Right lobe of liver (tissue), 6 donors: Measurements from ENCODE around the gene UTP14C. TPM values are rescaled to one million over a fixed set of nuclear protein-coding genes. Genes with fewer than 3 reads are reported as not detected.
A peak's percentile ranks its signal among the peaks of the same experiment; 100 is the strongest.

Experiments
- ATAC-seq, 4 donors: fragments of 200-7000 bp; cut with Tn5 transposase; one replicate each; pipeline ENCODE4 v1.9.1; 2020; ENCODE audit warnings: mild to moderate bottlenecking in 4 of 4, moderate library complexity in 4 of 4
- DNase-seq, 3 donors: peaks; one replicate each; pipeline ENCODE4 v3.0.0-alpha.2; 2020
- H3K27ac ChIP-seq, 3 donors: fragments of 200-600 bp; one replicate each; pipeline ENCODE4 v1.8.0; 2022
- H3K27me3 ChIP-seq, 2 donors: fragments of 200-600 bp; one replicate each; pipeline ENCODE4 v1.8.0; 2022
- H3K36me3 ChIP-seq, 4 donors: fragments of 200-600 bp; sonication (generic) in 1 of 4; one replicate each; pipeline versions ENCODE4 v1.5.1 to v1.8.0; 2017 to 2022; ENCODE audit warnings: control low read depth in 1 of 4
- H3K4me1 ChIP-seq, 4 donors: fragments of 200-600 bp; sonication (generic) in 1 of 4; one replicate each; pipeline versions ENCODE4 v1.5.1 to v1.8.0; 2017 to 2022; ENCODE audit warnings: control low read depth in 1 of 4
- H3K4me3 ChIP-seq, 3 donors: fragments of 200-600 bp; one replicate each; pipeline ENCODE4 v1.8.0; 2022
- H3K9me3 ChIP-seq, 4 donors: fragments of 200-600 bp; sonication (generic) in 1 of 4; one replicate each; pipeline versions ENCODE4 v1.5.1 to v1.8.0; 2017 to 2022; ENCODE audit warnings: control low read depth in 1 of 4
- CTCF ChIP-seq, 4 donors: fragments of 200-600 bp in 3 of 4; fragments of 450-650 bp in 1 of 4; IDR thresholded peaks; one replicate each; pipeline versions ENCODE4 v1.5.1 to v1.8.0; 2016 to 2022; ENCODE audit warnings: antibody characterized with exemption in 4 of 4, mild to moderate bottlenecking in 2 of 4
- POLR2A ChIP-seq: fragments of 450-650 bp; IDR thresholded peaks from one replicate; pipeline ENCODE4 v1.6.1; 2017; ENCODE audit warnings: antibody characterized with exemption, mild to moderate bottlenecking
- WGBS: methylation state at CpG from one replicate; pipeline ENCODE4 v1.1.6; 2018; ENCODE audit warnings: low coverage, low lambda C conversion rate; ENCODE audit not compliant: insufficient coverage; ENCODE audit errors: missing lambda C conversion rate; 5-methylcytosine and 5-hydroxymethylcytosine counted together
- intact Hi-C, 2 donors: fragments of 100-400 bp; cut with DNase I; formaldehyde crosslinking; loops; one replicate each; pipeline versions ENCODE4 v1.11.2 to v1.14.1; 2022
- total RNA-seq, 6 experiments: library from RNA; depleted of rRNA in 2 of 6; stranded (reverse); fragments of >200 nt in 2 of 6; fragmentation: NEBNext Ultra II Directional in 3 of 6; extraction: Animal tissue kit (Norgen Biotek cat#: 25700) in 3 of 6; gene quantifications; one replicate each; pipeline versions ENCODE4 v1.1.0 to v1.2.4, GENCODE V29; 2016 to 2023
- donor health status: DM: no; HTN: yes; CAD: no.
- donor health status: DM: no; HTN: no; CAD: no.
- donor health status: DM: no; HTN: no; CAD: no.
- donor health status: DM: no; HTN: yes; CAD: no.
- donor health status: DM: no; HTN: yes; CAD: no.

The UTP14C gene
- total RNA-seq, 6 experiments from 2014 or later = 8.1 to 10.9 (median 10.4) TPM

DNA sequence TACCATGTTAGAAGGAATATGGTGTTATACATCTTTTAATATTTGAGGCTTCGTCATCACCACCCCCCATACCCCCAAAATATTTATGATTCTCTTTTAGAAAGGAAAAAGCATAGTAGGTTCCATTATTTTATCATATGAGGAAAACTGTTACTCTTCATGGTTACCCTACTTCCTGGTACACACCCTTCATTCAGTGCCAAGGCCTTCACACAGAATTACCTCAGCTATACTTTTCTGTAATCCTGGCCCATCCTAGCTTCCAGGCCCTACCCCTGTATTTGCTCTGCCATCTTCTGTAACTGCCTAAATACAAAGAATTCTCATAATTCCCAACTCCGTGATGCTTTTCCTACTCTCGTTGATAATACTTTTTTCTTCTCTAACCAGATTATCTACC lies 4.3 kb upstream of the UTP14C start:
- no peaks in the 10 kb centered on the region for H3K27me3 ChIP-seq
- DNase-seq (no peak), ATAC-seq (no peak)
- no peak overlapping the region for H3K4me3 ChIP-seq
- TF ChIP-seq POLR2A = no peak
- 96% methylated on average over 3 of the region's 3 CpGs for WGBS
- no peaks in the 10 kb centered on the region for H3K9me3 ChIP-seq
- H3K36me3 ChIP-seq = peaks cover 0 to 14% (median 0%) of the 10 kb centered on the region in 4 donors
- H3K4me1 ChIP-seq = peaks cover 0 to 6% (median 0%) of the 10 kb centered on the region in 4 donors
- intact Hi-C loops = no loop called here
- no peak overlapping the region for H3K27ac ChIP-seq

GRCh38 chr13:52022356-52022755 lies 2.1 kb upstream of the UTP14C start:
- Histone ChIP-seq H3K27me3 (no peaks in the 10 kb centered on the region), H3K27ac (no peak overlapping the region), H3K36me3 (peaks cover 0 to 14% (median 0%) of the 10 kb centered on the region in 4 donors), H3K9me3 (no peaks in the 10 kb centered on the region), H3K4me1 (peaks cover 0 to 27% (median 7%) of the 10 kb centered on the region in 4 donors), H3K4me3 (no peak overlapping the region)
- DNase-seq = no peak
- intact Hi-C loops = no loop called here
- ATAC-seq = no peak
- 100% methylated on average over 2 of the region's 2 CpGs for WGBS
- no peak for TF ChIP-seq POLR2A
- TF ChIP-seq CTCF (IDR thresholded peaks at IDR 0.05) = no peak

DNA sequence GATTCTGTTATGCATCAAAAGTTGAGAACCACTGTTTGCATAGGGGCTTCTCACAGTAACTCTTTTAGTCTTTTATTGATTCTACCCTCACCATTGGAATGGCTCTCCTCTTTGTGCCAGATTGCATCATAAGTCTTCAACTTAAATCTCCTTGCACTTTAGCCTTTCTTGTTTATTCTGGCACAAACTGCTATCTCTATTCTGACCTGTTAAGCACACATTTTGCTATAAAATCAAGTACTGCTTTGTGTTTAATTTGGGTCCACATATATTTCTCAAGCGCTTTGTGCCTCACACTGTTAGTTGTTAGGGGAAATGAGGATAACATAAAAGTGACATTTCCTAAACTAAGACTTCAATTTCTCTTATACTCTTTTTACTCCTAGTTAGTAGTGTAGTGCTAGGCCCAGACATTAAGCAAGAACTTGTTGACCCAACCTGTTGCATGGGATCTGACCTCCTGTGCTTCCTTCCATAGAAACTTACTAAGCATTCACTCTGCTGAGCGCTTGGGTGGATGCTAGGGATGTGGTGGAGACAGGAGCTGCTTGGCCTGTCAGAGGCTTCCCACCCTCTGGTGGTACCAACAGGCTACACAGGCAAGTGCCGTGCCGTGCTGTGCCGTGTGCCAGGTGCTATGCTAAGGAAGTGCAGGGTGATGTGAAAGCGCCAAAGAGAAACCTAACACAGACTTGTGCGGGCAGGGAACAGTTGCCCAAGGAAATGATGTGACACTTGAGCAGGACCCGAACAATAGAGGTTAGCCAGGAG lies 1.2 kb downstream of the UTP14C start:
- DNase-seq = no peak
- no peak for TF ChIP-seq POLR2A
- no peak for TF ChIP-seq CTCF (IDR thresholded peaks at IDR 0.05)
- WGBS = 64% methylated on average over 8 of the region's 8 CpGs
- peak; percentile 83 to 91 (median 88) for ATAC-seq
- intact Hi-C loops = no loop called here
- H3K27ac ChIP-seq = peak overlapping the region in 2 of 3 donors; percentile 18 to 19
- H3K9me3 ChIP-seq = no peaks in the 10 kb centered on the region
- no peaks in the 10 kb centered on the region for H3K27me3 ChIP-seq
- H3K36me3 ChIP-seq = peaks cover 0 to 3% (median 0%) of the 10 kb centered on the region in 4 donors
- no peak overlapping the region for H3K4me3 ChIP-seq
- H3K4me1 ChIP-seq = peaks cover 0 to 27% (median 7%) of the 10 kb centered on the region in 4 donors

GRCh38 chr13:52026246-52026626 lies 1.7 kb downstream of the UTP14C start:
- no peaks in the 10 kb centered on the region for H3K36me3 ChIP-seq

More at GRCh38 chr13:52026246-52026626, 1.7 kb downstream of the UTP14C start:
- no peak overlapping the region for H3K4me3 ChIP-seq
- intact Hi-C loops = no loop called here
- TF ChIP-seq CTCF (IDR thresholded peaks at IDR 0.05) (peak in 1 of 4 donors; percentile 28), POLR2A (no peak)
- 56% methylated on average over 2 of the region's 3 CpGs for WGBS
- peak in 3 of 4 donors; percentile 19 to 43 (median 21) for ATAC-seq
- peaks cover 0 to 27% (median 7%) of the 10 kb centered on the region in 4 donors for H3K4me1 ChIP-seq
- H3K9me3 ChIP-seq = no peaks in the 10 kb centered on the region
- H3K27ac ChIP-seq = peak overlapping the region in 2 of 3 donors; percentile 18 to 19
- no peaks in the 10 kb centered on the region for H3K27me3 ChIP-seq
- DNase-seq = no peak
